GM19025 (cell line): ENCODE results near the gene BAG2.

ENCODE experiments used
- ATAC-seq: cut with Tn5 transposase; IDR thresholded peaks from one replicate; pipeline ENCODE4 v1.9.1; 2021; ENCODE audit warnings: mild to moderate bottlenecking, low read depth, moderate library complexity; ENCODE audit not compliant: unreplicated experiment

BAG2 gene

DNA sequence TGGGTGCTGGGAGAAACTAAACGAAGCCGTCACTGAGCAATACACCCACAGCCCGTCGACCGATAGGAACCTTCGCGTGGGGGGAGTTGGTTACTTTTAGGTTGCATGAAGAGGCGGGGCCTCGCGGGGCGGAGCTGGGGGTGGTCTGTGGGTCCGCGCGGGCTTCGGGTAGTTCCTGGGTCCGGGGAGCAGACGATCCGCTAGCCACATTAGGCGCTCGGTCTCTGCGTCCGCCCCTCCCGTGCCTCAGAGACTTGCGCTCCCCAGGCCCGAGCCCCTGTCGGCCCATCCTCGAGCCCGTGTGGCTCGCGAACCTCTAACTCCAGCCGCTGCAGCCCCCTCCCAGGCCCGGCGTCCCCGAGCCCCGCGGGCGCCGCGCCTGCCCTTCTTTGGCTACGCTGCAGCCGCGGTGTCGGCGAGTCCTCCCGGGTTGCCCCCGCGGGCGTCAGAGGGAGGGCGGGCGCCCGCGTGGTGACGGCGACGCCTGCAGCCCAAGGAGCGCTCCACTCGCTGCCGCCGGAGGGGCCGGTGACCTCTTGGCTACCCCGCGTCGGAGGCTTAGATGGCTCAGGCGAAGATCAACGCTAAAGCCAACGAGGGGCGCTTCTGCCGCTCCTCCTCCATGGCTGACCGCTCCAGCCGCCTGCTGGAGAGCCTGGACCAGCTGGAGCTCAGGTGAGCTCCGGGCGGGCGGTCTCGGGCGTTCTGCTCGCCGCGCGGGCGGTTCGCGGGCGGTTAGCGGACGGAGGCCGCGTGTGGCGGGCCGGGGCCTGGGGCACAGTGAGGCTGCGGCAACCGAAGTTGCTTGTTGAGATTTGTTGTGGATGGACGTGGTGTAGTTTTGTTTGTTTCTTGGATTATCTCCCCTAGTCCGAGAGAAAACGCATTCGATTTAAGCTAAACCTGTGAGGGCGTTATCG is at the start of gene BAG2:
Gene BAG2 (plus strand): TSS at position 191 of the 920 bp plus-strand sequence. CDS start 372 bp downstream, at position 563.
- ATAC-seq, result peak; percentile 89

DNA sequence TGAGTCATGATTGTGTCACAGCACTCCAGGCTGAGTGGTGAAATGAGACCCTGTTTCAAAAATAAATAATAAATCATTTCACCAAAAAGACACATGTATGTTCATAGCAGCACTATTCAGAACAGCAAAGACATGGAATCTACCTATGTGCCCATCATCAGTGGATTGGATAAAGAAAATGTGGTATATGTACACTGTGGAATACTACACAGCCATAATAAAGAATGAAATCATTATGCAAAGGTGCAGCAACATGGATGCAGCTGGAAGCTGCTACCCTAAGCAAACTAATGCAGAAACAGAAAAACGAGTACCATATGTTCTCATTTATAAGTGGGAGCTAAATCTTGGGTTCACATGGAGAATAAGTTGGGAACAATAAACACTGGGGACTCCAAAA is 49.0 kb upstream of the BAG2 start:
- no peak for ATAC-seq

DNA sequence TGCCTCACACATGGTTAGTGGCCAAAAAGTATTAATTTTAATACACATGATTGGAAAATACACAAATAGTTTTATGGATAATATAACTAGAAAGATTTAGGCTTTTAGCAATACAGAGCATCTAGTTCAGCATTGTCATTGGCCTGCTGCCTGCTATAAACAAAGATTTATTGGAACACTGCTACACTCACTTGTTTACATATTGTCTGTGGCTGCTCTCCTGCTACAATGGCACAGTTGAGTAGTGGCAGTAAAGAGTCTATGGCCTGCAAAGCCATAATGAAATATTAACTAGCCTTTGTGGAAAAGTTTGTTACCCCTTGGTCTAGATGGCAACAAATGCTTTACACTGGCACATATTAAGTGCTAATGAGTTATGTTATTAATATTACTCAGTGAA is 44.4 kb upstream of the BAG2 start:
- no peak for ATAC-seq

- no peak for ATAC-seq
Measured at GRCh38 chr6:57130661-57131177, 41.4 kb upstream of the BAG2 start.

GRCh38 chr6:57134954-57135353 is 37.2 kb upstream of the BAG2 start:
- no peak for ATAC-seq

GRCh38 chr6:57135885-57136284 is 36.2 kb upstream of the BAG2 start:
- ATAC-seq, result no peak

DNA sequence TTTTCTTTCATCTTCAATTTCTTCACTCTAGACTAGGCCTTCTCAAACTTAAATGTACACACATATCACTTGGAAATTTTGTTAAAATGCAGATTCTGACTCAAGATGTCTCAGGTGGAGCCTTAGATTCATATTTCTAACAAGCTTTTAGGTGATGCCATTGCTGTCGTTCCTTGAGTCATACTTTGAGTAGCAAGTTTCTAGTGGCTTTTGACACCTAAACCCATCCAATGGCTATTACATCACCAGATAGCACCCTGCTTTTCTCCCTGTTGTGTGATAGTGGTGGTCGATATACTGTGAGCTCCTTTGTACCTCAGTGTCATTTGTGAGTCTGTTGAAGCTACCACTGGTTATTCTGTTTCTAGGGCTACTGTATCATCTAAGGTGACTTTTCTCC is 34.8 kb upstream of the BAG2 start:
- ATAC-seq, result no peak

DNA sequence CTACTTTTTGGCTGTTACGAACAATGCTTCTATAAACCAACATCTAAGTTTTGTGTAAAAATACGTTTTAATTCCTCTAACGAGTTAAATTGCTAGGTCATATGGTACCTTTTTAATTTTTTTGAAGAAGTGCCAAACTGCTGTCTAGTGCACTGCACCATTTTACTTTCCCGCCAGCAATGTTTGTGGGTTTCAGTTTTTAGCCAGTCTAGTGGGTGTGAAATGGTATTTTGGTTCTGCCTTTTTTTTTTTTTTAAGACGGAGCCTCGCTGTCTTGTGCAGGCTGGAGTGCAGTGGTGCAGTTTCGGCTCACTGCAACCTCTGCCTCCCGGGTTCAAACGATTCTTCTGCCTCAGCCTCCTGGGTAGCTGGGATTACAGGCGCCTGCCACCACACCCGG is 34.1 kb upstream of the BAG2 start:
- no peak for ATAC-seq

GRCh38 chr6:57141451-57142177 is 30.5 kb upstream of the BAG2 start:
- ATAC-seq, result no peak

GRCh38 chr6:57142178-57142525 is 30.0 kb upstream of the BAG2 start:
- ATAC-seq, result no peak

GRCh38 chr6:57143690-57144089 is 28.4 kb upstream of the BAG2 start:
- ATAC-seq, result no peak

- ATAC-seq, result no peak
Measured at GRCh38 chr6:57147401-57147800, 24.7 kb upstream of the BAG2 start.

DNA sequence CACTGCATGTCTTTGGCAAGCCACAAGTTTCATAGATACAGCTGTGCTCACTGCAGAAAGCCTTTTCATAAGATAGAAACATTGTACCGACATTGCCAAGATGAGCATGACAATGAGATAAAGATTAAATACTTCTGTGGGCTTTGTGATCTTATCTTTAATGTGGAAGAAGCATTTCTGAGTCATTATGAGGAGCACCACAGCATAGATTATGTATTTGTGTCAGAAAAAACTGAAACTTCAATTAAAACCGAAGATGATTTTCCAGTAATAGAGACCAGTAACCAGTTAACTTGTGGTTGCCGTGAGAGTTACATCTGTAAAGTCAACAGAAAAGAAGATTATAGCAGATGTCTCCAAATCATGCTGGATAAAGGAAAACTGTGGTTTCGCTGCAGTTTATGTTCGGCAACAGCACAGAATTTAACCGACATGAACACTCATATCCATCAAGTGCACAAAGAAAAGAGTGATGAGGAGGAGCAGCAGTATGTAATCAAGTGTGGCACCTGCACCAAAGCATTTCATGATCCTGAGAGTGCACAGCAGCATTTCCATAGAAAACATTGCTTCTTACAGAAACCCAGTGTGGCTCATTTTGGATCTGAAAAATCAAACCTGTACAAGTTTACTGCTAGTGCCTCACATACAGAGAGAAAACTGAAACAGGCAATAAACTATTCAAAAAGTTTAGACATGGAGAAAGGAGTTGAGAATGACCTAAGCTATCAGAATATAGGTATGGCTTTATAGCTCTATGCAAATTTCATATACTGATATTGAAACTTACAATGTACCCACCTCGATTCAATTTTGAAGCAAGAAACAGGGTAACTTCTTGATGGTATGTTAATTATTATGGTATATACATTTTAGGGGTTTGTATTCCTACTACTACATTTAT is 23.9 kb upstream of the BAG2 start:
- ATAC-seq, result no peak

DNA sequence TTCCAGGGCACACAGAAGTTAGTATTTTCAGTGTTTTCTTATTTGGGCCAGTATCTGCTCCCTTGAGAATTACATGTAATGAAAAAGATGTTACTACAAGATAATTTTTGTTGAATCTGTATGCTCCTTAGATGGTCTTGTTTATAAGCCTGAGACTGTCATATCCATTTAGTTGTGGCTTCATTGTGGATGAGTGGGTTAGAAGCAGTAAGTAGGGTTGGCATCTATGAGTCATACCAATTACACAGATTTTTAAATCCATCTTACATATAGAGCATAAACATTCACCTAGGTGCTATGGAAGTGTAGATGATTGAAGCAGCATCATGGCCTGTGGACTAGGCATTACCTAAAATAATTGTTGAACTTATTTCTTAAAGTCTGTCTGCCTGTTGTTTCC is 13.5 kb upstream of the BAG2 start:
- ATAC-seq, result no peak

- ATAC-seq, result no peak
Measured at GRCh38 chr6:57159127-57159526, 13.0 kb upstream of the BAG2 start.

DNA sequence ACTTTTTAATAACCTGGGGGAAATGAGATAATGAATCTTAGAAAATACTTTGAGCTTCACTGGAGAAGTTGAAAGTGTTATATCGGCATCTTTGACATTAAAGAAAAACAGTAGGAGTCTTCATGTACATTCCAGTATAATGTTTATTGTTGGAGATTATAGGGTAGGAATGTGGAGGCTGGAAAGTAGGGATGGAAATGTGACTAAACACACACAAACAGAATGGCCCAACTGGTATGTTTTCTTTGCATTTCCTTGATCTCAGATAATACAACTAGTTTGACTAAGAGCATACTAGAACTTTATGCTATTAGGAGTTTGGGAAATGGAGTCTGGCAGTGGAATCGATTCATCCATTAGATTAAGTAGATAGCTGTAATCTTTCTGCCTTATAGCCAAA is 10.1 kb upstream of the BAG2 start:
- no peak for ATAC-seq

GRCh38 chr6:57162516-57162915 is 9.6 kb upstream of the BAG2 start:
- no peak for ATAC-seq

GRCh38 chr6:57163956-57164355 is 8.2 kb upstream of the BAG2 start:
- no peak for ATAC-seq

DNA sequence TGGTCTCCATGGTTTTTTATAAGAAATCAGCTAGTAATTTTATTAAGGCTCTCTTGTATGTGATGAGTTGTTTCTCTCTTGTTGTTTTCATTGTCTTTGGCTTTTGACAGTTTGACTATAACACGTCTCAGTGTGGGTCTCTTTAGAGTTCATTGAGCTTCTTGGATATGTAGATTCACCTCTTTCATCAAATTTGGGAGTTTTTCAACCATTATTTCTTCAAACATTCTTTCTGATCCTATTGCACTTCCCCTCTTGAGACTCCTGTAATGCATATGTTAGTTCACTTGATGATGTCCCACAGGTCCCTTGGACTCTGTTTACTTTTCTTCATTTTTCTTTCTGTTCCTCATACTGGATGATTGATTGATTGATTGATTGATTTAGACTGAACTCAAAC is 7.0 kb upstream of the BAG2 start:
- no peak for ATAC-seq

DNA sequence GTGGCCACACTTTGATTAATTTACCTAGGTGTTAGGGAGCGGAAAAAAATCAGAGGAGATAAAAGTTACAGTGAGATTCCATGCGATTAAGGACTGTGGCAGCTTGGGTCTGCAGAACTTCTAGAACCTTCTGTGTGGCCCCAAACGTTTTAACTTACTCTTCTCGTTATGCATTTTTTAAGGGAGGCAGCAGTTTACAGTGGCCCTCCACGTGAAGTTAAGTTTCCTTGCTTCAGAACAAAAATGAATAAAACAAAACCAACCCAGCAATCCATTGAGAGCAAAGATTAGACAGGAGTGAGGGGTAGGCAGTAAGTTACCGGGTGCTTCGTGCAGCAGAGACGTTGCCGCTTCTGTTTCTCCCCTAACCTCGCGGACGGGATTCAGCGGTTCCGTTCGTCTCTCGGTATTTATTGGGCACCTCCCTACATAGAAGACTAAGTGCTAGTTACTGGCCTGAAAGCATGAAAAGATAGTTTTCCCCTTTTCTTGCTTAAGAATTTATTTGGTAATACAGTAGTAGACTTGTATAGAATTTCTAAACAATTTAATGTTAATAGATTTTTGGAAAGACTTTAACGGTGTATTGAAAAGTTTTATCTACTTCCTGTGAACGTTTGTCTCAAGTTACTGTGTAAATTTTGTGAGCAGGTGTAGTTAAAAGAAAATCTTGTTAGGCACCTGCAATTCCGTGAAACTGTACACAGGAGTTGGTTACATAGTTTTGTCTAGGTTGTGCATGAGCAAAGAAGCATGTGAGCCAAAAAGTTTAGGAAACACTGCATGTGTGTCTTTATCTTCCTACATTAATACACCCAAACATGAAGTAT is 1.1 kb downstream of the BAG2 start:
- no peak for ATAC-seq
